Colonic mucosa (tissue), 4 donors: Measurements from ENCODE around the gene LMAN1. TPM values are rescaled to one million over a fixed set of nuclear protein-coding genes. Genes with fewer than 3 reads are reported as not detected.

ENCODE experiments used
- DNase-seq: peaks from one replicate; pipeline ENCODE4 v3.0.0-alpha.2; 2020
- H3K27ac ChIP-seq: fragments of 200-600 bp; one replicate; pipeline ENCODE4 v1.8.0; 2021
- H3K27me3 ChIP-seq: fragments of 200-600 bp; one replicate; pipeline ENCODE4 v1.8.0; 2021
- H3K36me3 ChIP-seq: fragments of 200-600 bp; one replicate; pipeline ENCODE4 v1.8.0; 2021
- H3K4me1 ChIP-seq: fragments of 200-600 bp; one replicate; pipeline ENCODE4 v1.8.0; 2021; ENCODE audit warnings: mild to moderate bottlenecking
- H3K4me3 ChIP-seq: fragments of 200-600 bp; one replicate; pipeline ENCODE4 v1.8.0; 2021
- H3K9ac ChIP-seq, 2 donors: one replicate each; pipeline ENCODE4 v1.7.0; 2013; ENCODE audit warnings: control low read depth in 2 of 2, low read depth in 2 of 2, low read length in 2 of 2
- H3K9me3 ChIP-seq: fragments of 200-600 bp; one replicate; pipeline ENCODE4 v1.8.0; 2021
- CTCF ChIP-seq: fragments of 200-600 bp; IDR thresholded peaks from one replicate; pipeline ENCODE4 v1.8.0; 2022; ENCODE audit warnings: antibody characterized with exemption, mild to moderate bottlenecking
- intact Hi-C: fragments of 100-400 bp; cut with DNase I; formaldehyde crosslinking; loops from one replicate; pipeline ENCODE4 v1.14.1; 2022
- total RNA-seq, 2 donors: library from RNA; stranded (reverse); fragmentation: NEBNext Ultra II Directional in 1 of 2; extraction: Animal tissue kit (Norgen Biotek cat#: 25700) in 1 of 2; gene quantifications; one replicate each; pipeline ENCODE4 v1.2.1, GENCODE V29; 2021
- donor health status: healthy.
- donor health status: DM: no; HTN: no; CAD: no.
- donor health status: DM: no; HTN: no; CAD: no.

Gene LMAN1
- total RNA-seq, 2 donors from 2014 or later = 60.2 to 67.6 TPM

GRCh38 chr18:59357928-59358327, 1.1 kb downstream of the LMAN1 start:
- no peak for TF ChIP-seq CTCF
- H3K4me1 ChIP-seq = no peaks in the 10 kb centered on the region
- intact Hi-C loops = no loop called here
- peak overlapping the region; percentile 78 for H3K4me3 ChIP-seq
- H3K9ac ChIP-seq = peak overlapping the region in 1 of 2 donors; percentile 95
- H3K27ac ChIP-seq = peak overlapping the region; percentile 70
- DNase-seq = no peak
- H3K9me3 ChIP-seq = no peaks in the 10 kb centered on the region
- no peaks in the 10 kb centered on the region for H3K27me3 ChIP-seq
- H3K36me3 ChIP-seq = no peaks in the 10 kb centered on the region

- Histone ChIP-seq H3K27me3 (no peaks in the 10 kb centered on the region), H3K9ac (no peak overlapping the region), H3K4me1 (no peaks in the 10 kb centered on the region), H3K27ac (no peak overlapping the region), H3K36me3 (peaks cover 10% of the 10 kb centered on the region), H3K4me3 (no peak overlapping the region), H3K9me3 (no peaks in the 10 kb centered on the region)
- no peak for DNase-seq
- intact Hi-C loops = no loop called here
- no peak for TF ChIP-seq CTCF
Observed at GRCh38 chr18:59354731-59355130, 4.3 kb downstream of the LMAN1 start.

GRCh38 chr18:59353079-59353680, 5.9 kb downstream of the LMAN1 start:
- H3K4me1 ChIP-seq = no peaks in the 10 kb centered on the region
- TF ChIP-seq CTCF = no peak
- DNase-seq = no peak
- intact Hi-C loops = no loop called here
- no peaks in the 10 kb centered on the region for H3K27me3 ChIP-seq
- peaks cover 10% of the 10 kb centered on the region for H3K36me3 ChIP-seq
- no peak overlapping the region for H3K4me3 ChIP-seq
- H3K27ac ChIP-seq = no peak overlapping the region
- H3K9me3 ChIP-seq = no peaks in the 10 kb centered on the region
- no peak overlapping the region for H3K9ac ChIP-seq

GRCh38 chr18:59352250-59352855, 6.7 kb downstream of the LMAN1 start:
- H3K9me3 ChIP-seq = no peaks in the 10 kb centered on the region
- intact Hi-C loops = no loop called here

GRCh38 chr18:59345556-59345955, 13.5 kb downstream of the LMAN1 start:
- intact Hi-C loops = no loop called here
- Histone ChIP-seq H3K9ac (no peak overlapping the region), H3K9me3 (no peaks in the 10 kb centered on the region), H3K27me3 (no peaks in the 10 kb centered on the region), H3K4me1 (no peaks in the 10 kb centered on the region), H3K36me3 (peaks cover 14% of the 10 kb centered on the region), H3K4me3 (no peak overlapping the region), H3K27ac (no peak overlapping the region)
- no peak for TF ChIP-seq CTCF
- no peak for DNase-seq

More at GRCh38 chr18:59352250-59352855, 6.7 kb downstream of the LMAN1 start:
- DNase-seq = no peak
- H3K4me3 ChIP-seq = no peak overlapping the region
- no peaks in the 10 kb centered on the region for H3K4me1 ChIP-seq
- H3K27me3 ChIP-seq = no peaks in the 10 kb centered on the region
- no peak overlapping the region for H3K27ac ChIP-seq
- no peak overlapping the region for H3K9ac ChIP-seq
- peaks cover 10% of the 10 kb centered on the region for H3K36me3 ChIP-seq
- TF ChIP-seq CTCF = no peak
